Small intestine (tissue), 7 donors: ENCODE data around the gene HOXB7. TPM values are rescaled to one million over a fixed set of nuclear protein-coding genes. Genes with fewer than 3 reads are reported as not detected.
A peak's percentile ranks its signal among the peaks of the same experiment; 100 is the strongest.

Source experiments
- DNase-seq, 2 donors: peaks; one replicate each; pipeline versions ENCODE4 v3.0.0 to v3.0.0-alpha.2; 2013
- FAIRE-seq: peaks from 2 replicates; lab custom pipeline; 2012; peaks lifted over from hg19 to GRCh38; lab: Jason Lieb, UNC
- H3K27ac ChIP-seq, 3 donors: one replicate each; pipeline ENCODE4 v1.5.1; 2013; ENCODE audit warnings: low read length in 2 of 3, mild to moderate bottlenecking in 2 of 3, control low read depth in 1 of 3, inconsistent platforms in 1 of 3, low read depth in 1 of 3, moderate library complexity in 1 of 3
- H3K27me3 ChIP-seq, 3 donors: one replicate each; pipeline ENCODE4 v1.6.1; 2013; ENCODE audit warnings: low read length in 3 of 3, inconsistent platforms in 1 of 3; ENCODE audit not compliant: control insufficient read depth in 3 of 3, insufficient read depth in 3 of 3
- H3K36me3 ChIP-seq, 3 donors: one replicate each; pipeline ENCODE4 v1.6.1; 2013; ENCODE audit warnings: low read length in 3 of 3, inconsistent platforms in 1 of 3, low read depth in 1 of 3, mild to moderate bottlenecking in 1 of 3, moderate library complexity in 1 of 3; ENCODE audit not compliant: control insufficient read depth in 3 of 3, insufficient read depth in 2 of 3
- H3K4me1 ChIP-seq, 3 donors: one replicate each; pipeline ENCODE4 v1.6.1; 2013; ENCODE audit warnings: low read length in 2 of 3, inconsistent platforms in 1 of 3, low read depth in 1 of 3, mild to moderate bottlenecking in 1 of 3, moderate library complexity in 1 of 3; ENCODE audit not compliant: control insufficient read depth in 3 of 3, insufficient read depth in 2 of 3
- H3K4me3 ChIP-seq, 3 donors: one replicate each; pipeline ENCODE4 v1.5.1; 2013; ENCODE audit warnings: low read length in 3 of 3, control low read depth in 1 of 3, inconsistent platforms in 1 of 3, low read depth in 1 of 3, mild to moderate bottlenecking in 1 of 3, moderate library complexity in 1 of 3
- H3K9me3 ChIP-seq, 2 donors: one replicate each; pipeline ENCODE4 v1.6.1; 2013; ENCODE audit warnings: low read depth in 1 of 2, low read length in 1 of 2; ENCODE audit not compliant: control insufficient read depth in 2 of 2, insufficient read depth in 1 of 2
- WGBS, 3 donors: extraction: QIAGEN DNeasy Blood & Tissue Kit; methylation state at CpG; one replicate each; pipeline ENCODE4 v1.1.7; 2013; 5-methylcytosine and 5-hydroxymethylcytosine counted together
- polyA plus RNA-seq, 4 donors: library from polyadenylated mRNA; stranded (reverse) in 3 of 4; unstranded in 1 of 4; fragments of 200-250 nt in 3 of 4; fragments of 120-200 nt in 1 of 4; gene quantifications; one replicate each; pipeline versions ENCODE4 v1.2.1 to v1.2.3, GENCODE V29; 2013
- donor health status: healthy with polysubstance abuse.
- donor health status: control.
- donor health status: control.
- donor health status: Bipolar disorder and iron deficiency.
- donor health status: healthy.

The HOXB7 gene
- polyA plus RNA-seq, 4 donors, result 4.3 to 13.9 (median 4.9) TPM; not detected in 1

DNA sequence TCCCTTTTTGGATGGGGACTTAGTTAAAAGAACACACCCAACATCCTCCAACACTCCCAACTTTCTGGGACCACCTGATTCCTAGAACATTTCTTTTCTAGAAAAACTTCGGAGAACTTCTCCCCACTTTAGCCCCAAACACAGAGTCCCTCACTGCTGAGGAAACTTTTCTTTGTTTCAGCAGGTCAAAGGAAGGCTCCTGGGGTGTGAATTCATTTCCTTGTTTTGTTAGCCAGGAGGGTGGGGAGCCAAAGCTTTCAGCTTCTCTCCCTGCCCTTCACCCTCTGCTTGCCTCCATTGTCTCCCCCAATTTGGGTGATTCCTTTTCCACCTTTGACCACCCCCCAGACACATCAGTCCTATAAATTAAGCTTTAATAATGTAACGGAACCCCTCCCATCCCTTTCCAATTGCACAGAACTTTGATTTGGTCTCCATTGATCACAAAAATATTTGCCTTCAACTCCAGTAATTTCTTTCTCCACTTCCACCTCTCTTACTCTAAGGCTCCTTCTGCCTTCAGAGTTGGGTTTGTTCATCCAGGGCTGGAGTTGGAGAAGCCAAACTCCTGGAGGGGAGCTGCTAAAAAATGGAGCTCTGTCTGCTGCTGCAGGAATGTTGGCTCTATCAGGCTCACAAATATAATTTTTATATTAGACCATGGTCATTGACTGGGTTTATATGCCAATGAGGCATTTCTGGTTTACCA, 43.0 kb downstream of the HOXB7 start:
- 27 to 58% (median 50%) methylated on average over 2 of the region's 2 CpGs for WGBS, 3 donors
- Histone ChIP-seq H3K4me1 (peaks cover 0 to 41% (median 4%) of the 10 kb centered on the region in 3 donors), H3K27ac (peak overlapping the region in 2 of 3 donors; percentile 48 to 85), H3K36me3 (peaks cover 0 to 34% (median 0%) of the 10 kb centered on the region in 3 donors), H3K27me3 (peaks cover 0 to 97% (median 2%) of the 10 kb centered on the region in 3 donors), H3K4me3 (peak overlapping the region in 1 of 3 donors; percentile 11), H3K9me3 (no peaks in the 10 kb centered on the region)
- DNase-seq (no peak), FAIRE-seq (no peak)

DNA sequence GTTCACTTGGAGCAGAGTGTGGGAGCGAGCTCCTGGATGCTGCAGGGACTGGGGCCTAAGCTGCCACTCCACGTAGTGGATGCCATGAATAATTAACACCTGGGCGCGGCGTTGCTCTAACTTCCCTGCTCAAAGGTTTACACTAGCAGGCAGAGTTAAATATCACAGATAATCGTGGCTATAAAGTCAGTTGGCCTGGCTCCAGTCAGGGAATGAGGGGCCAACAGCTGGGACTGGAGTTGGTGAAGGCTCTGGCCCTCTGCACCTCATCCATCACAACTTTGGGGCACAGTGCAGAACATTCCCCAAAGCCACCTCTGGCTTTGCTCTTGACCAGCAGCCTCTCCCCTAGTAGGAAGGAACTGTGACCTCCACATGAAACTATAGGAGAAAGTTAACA, 43.6 kb downstream of the HOXB7 start:
- Histone ChIP-seq H3K27ac (peak overlapping the region; percentile 37 to 85 (median 48)), H3K27me3 (peaks cover 0 to 97% (median 2%) of the 10 kb centered on the region in 3 donors), H3K36me3 (peaks cover 0 to 31% (median 0%) of the 10 kb centered on the region in 3 donors), H3K4me1 (peaks cover 0 to 36% (median 4%) of the 10 kb centered on the region in 3 donors), H3K9me3 (no peaks in the 10 kb centered on the region), H3K4me3 (no peak overlapping the region)
- FAIRE-seq, result no peak
- peak in 1 of 2 donors; percentile 61 for DNase-seq
- WGBS, 3 donors, result 12 to 41% (median 18%) methylated on average over 6 of the region's 6 CpGs

DNA sequence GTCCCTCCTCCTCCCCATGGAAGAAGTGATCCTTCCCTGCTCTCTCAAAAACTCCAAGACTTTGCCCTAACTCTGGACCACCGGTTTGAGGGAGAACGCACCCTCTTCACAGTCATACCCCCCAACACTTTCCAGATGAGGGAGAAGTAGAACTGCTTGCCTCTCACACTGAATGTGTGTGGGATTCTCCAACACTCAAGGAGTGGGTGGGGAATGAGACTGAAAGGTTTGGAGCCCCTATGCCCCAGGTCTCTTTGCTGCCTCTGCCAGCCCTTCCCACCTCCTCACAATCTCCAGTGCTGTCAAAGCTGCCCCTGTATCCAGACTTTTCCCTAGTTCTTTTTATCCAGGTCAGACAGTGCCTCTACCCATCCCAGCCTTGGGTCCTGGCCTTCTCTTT, 44.1 kb downstream of the HOXB7 start:
- peaks cover 0 to 40% (median 4%) of the 10 kb centered on the region in 3 donors for H3K4me1 ChIP-seq
- peaks cover 0 to 28% (median 0%) of the 10 kb centered on the region in 3 donors for H3K36me3 ChIP-seq
- peaks cover 0 to 97% (median 2%) of the 10 kb centered on the region in 3 donors for H3K27me3 ChIP-seq
- WGBS, 3 donors, result 40 to 66% (median 43%) methylated on average over 2 of the region's 2 CpGs
- H3K4me3 ChIP-seq, result no peak overlapping the region
- no peaks in the 10 kb centered on the region for H3K9me3 ChIP-seq
- FAIRE-seq, result no peak
- no peak for DNase-seq
- H3K27ac ChIP-seq, result peak overlapping the region in 2 of 3 donors; percentile 39 to 48

DNA sequence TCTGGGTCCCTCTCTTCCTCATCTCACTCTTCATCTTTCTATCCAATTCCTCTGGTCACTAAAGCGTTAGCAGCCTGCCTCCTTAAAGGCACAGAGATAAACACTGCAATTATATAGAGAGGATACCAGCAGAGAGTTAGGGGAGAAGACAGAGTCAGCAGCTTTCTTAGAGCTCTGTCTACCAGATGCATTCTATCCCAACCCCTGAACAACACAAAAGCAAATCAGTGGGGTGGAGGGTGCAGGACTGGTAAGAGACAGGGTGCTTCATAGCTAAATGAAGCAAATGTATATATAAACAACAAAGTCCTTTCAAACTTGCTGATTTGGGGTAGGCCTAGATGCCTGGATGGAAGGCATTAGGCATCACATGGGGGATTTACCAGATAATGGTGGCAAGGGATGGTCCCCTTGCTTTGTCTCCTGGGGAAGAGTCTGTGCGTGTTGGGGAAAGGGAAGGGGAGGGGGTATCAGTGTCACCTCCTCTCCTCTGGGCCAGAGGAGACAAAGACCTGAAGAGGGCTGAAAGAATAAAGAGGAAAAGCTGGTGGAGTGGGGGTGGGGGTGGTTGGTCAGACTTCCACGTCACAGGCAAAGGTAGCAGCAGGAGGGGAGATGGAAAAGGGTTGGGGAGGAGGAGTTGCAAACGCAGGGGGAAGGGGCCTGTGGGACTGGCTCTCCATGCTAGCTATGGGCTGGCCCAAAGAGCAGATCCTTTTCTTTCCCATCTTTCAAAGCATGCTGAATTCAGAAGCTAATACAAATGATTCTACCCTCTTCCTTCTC, 44.7 kb downstream of the HOXB7 start:
- H3K27ac ChIP-seq, result peak overlapping the region in 2 of 3 donors; percentile 39 to 48
- no peak for DNase-seq
- no peak for FAIRE-seq
- H3K4me1 ChIP-seq, result peaks cover 0 to 43% (median 4%) of the 10 kb centered on the region in 3 donors
- 43 to 56% (median 56%) methylated on average over 4 of the region's 4 CpGs for whole genome bisulfite sequencing, 3 donors
- H3K9me3 ChIP-seq, result no peaks in the 10 kb centered on the region
- H3K4me3 ChIP-seq, result no peak overlapping the region
- H3K27me3 ChIP-seq, result peaks cover 0 to 97% (median 2%) of the 10 kb centered on the region in 3 donors
- peaks cover 0 to 29% (median 0%) of the 10 kb centered on the region in 3 donors for H3K36me3 ChIP-seq

DNA sequence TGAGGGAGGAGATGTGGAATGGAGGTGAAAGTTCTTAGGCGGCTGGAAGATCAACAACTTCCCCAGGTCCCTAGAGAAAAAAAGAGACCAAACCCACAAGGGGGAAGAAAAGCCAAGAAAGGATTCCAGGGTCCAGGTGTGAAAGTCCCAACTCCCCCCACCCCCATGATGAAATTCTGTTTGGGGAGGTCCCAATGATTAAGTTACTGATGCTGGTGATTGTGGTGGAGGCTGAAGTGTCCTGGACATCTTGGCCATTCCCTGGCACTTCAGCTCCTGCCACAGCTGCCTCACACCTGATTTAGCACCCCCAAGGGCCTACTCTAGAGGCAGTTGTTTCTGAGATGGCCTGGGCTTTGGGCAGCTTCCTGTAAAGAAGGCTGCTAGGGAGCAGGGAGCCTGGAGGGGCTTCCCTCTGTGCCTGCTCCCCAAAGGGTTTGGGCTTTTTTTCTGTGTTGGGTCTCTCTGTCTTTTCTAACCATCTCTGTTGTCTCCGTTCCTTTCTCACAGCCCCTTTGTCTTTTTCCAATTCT, 45.7 kb downstream of the HOXB7 start:
- WGBS, 3 donors, result 54 to 63% (median 62%) methylated on average over 2 of the region's 2 CpGs
- no peaks in the 10 kb centered on the region for H3K9me3 ChIP-seq

DNA sequence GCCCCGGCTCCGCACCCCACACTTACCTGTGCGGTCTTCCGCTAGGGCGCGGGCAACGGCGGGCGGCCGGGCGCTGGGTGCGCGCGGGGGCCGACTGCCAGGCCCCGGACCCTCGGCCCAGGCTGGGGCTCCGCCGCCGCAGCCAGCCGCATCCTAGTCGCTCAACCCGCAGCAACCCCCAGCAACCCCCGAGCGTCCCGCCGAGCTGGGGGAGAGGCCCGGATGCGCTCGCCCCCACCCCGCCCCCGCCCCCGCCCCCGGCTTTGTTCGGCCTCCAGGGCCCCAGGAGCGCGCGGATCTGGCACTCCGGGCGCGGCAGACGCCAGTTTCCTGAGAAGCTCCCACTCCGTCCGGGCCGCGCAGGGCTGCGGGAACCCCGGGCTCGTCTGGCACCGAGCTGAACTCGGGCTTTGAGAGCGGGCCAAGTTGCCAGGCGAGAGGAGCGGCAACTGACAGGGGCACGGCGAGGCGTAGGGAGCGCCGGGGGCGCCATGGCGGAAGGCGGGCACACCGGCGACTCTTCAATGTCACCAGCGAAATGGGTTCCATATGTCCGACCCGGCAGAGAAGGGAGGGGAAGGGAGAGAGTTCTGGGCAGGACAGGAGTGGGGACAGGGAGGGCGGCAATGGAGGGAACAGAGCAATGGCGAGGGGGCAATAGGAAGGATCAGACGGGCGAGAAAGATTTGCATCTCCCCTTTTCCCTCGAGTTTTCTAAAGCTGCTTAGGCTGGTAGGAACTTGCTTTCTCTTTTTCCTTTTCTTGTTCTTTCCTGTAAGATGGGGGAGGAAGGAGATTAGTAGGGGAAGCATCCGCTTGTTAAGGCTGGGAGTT, 46.4 kb downstream of the HOXB7 start:
- DNase-seq (no peak), FAIRE-seq (no peak)
- H3K27ac ChIP-seq, result peak overlapping the region in 2 of 3 donors; percentile 62 to 81
- WGBS, 3 donors, result 5 to 26% (median 23%) methylated on average over 48 to 73 of the region's 73 CpGs
- peaks cover 0 to 92% (median 0%) of the 10 kb centered on the region in 3 donors for H3K27me3 ChIP-seq
- peaks cover 0 to 25% (median 0%) of the 10 kb centered on the region in 3 donors for H3K36me3 ChIP-seq
- peak overlapping the region in 1 of 3 donors; percentile 19 for H3K4me3 ChIP-seq
- H3K4me1 ChIP-seq, result peaks cover 0 to 49% (median 4%) of the 10 kb centered on the region in 3 donors
- H3K9me3 ChIP-seq, result no peaks in the 10 kb centered on the region

More for the DNA sequence above, 45.7 kb downstream of the HOXB7 start:
- Histone ChIP-seq H3K4me3 (peak overlapping the region in 1 of 3 donors; percentile 19), H3K36me3 (peaks cover 0 to 20% (median 0%) of the 10 kb centered on the region in 3 donors), H3K4me1 (peaks cover 0 to 44% (median 4%) of the 10 kb centered on the region in 3 donors), H3K27me3 (peaks cover 0 to 93% (median 0%) of the 10 kb centered on the region in 3 donors), H3K27ac (peak overlapping the region in 2 of 3 donors; percentile 39 to 81)
- FAIRE-seq (no peak), DNase-seq (no peak)

DNA sequence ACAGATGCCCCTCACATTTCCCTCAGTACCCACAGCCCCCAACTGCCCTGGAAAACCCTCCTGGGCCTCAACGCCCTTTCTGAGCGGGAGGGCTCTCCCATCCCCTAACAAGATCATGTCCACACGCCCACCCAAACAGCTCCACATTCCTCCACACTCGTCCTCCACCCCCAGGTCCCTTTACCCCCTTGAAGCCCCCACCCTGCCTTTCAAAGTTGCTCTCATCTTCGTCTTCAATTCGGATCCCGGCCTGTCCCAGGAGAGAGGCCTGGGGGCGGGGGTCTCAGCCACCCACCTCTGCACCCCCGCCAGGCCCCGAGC, 47.0 kb downstream of the HOXB7 start:
- H3K4me1 ChIP-seq, result peaks cover 0 to 52% (median 4%) of the 10 kb centered on the region in 3 donors
- peak overlapping the region in 1 of 3 donors; percentile 4 for H3K4me3 ChIP-seq

More for the DNA sequence above, 47.0 kb downstream of the HOXB7 start:
- no peaks in the 10 kb centered on the region for H3K9me3 ChIP-seq
- H3K27me3 ChIP-seq, result peaks cover 0 to 92% (median 0%) of the 10 kb centered on the region in 3 donors
- peaks cover 0 to 29% (median 0%) of the 10 kb centered on the region in 3 donors for H3K36me3 ChIP-seq
- peak overlapping the region in 2 of 3 donors; percentile 62 to 69 for H3K27ac ChIP-seq
- FAIRE-seq (no peak), DNase-seq (no peak)
- WGBS, 3 donors, result 19 to 50% (median 44%) methylated on average over 8 to 10 of the region's 10 CpGs
